ENCODE data around the gene XRCC5. TPM values are rescaled to one million over a fixed set of nuclear protein-coding genes. Genes with fewer than 3 reads are reported as not detected.

Gene XRCC5
- total and polyA plus RNA-seq, 10 of the 15 experiments (the other 5 are each of a cell fraction or from before 2014, with no cell fraction given): 259 to 815 (median 530) TPM

- no peak for TF ChIP-seq ATF2 (IDR thresholded peaks at IDR 0.05; ENCODE audit: low read length)
Observed at GRCh38 chr2:216164576-216164975, 55.4 kb downstream of the XRCC5 start (continued).

GRCh38 chr2:216165711-216166110 is 56.6 kb downstream of the XRCC5 start:
- ATAC-seq (no peak), FAIRE-seq (no peak), DNase-seq (ENCODE audit: low read depth, low spot score) (no peak)
- no peak overlapping the region for H3K27ac ChIP-seq (ENCODE audit: control insufficient read depth, insufficient read depth)
- no peak overlapping the region for H2AFZ ChIP-seq (ENCODE audit: control insufficient read depth, low read depth, low read length)
- H3K36me3 ChIP-seq (ENCODE audit: control insufficient read depth in 2 of 2, insufficient read depth in 2 of 2, low read length in 1 of 2): peaks cover 15 to 64% of the 10 kb centered on the region in 2 experiments
- no peak overlapping the region for H3K9ac ChIP-seq (ENCODE audit: control insufficient read depth, insufficient read depth, low read length)
- SMC1A ChIA-PET (ENCODE audit: uncharacterized antibody, unreplicated experiment): interaction anchor here (1.0 to 1.4 kb wide), 4 partner anchors 8 to 12 kb away, joined by 3 to 4 read pairs (median 4); no protein-coding TSS in a partner anchor
- no peaks in the 10 kb centered on the region for H4K20me1 ChIP-seq (ENCODE audit: control insufficient read depth, insufficient read depth)
- no TSS peak for BruUV-seq (replicated peaks)
- RAD21 ChIA-PET (ENCODE audit: unreplicated experiment): no interaction called here
- POLR2A ChIA-PET: no interaction called here
- H3K9me3 ChIP-seq (replicated peaks; ENCODE audit: control insufficient read depth, insufficient read depth, low read length): no peaks in the 10 kb centered on the region
- no peaks in the 10 kb centered on the region; the same call in 1 of the 2 replicates for H3K79me2 ChIP-seq (ENCODE audit: control insufficient read depth, insufficient read depth, low read length)
- in situ Hi-C loops (cut with MboI) (no loop called here), intact Hi-C loops (cut with micrococcal nuclease; ENCODE audit: unreplicated experiment) (no loop called here)
- no peaks in the 10 kb centered on the region for H3K4me1 ChIP-seq (ENCODE audit: control insufficient read depth, insufficient read depth, low read length)
- H3K27me3 ChIP-seq (replicated peaks in 1 of 2; ENCODE audit: control insufficient read depth in 2 of 2, insufficient read depth in 2 of 2, low read length in 1 of 2): no peaks in the 10 kb centered on the region
- no peak overlapping the region for H3K4me3 ChIP-seq
- TF ChIP-seq DPF2 (IDR thresholded peaks at IDR 0.05) (no peak), MTA2 (IDR thresholded peaks at IDR 0.05; ENCODE audit: low read depth) (no peak), BMI1 (IDR thresholded peaks at IDR 0.05; ENCODE audit: borderline replicate concordance) (no peak), JUNB (IDR thresholded peaks at IDR 0.05) (no peak), RFX5 (IDR thresholded peaks at IDR 0.05; ENCODE audit: low read depth, low read length) (no peak), CHD4 (IDR thresholded peaks at IDR 0.05) (no peak), SRF (IDR thresholded peaks at IDR 0.05; ENCODE audit: low read depth in 2 of 2, low read length in 2 of 2) (no peak), YY1 (IDR thresholded peaks at IDR 0.05; ENCODE audit: low read depth, low read length) (no peak), USF1 (IDR thresholded peaks at IDR 0.05; ENCODE audit: borderline replicate concordance, extremely low read length, insufficient read depth, low read depth, low read length) (no peak), PBX3 (IDR thresholded peaks at IDR 0.05; ENCODE audit: insufficient replicate concordance, low read depth, low read length) (no peak), SMC3 (IDR thresholded peaks at IDR 0.05; ENCODE audit: borderline replicate concordance, low read length) (no peak), E4F1 (IDR thresholded peaks at IDR 0.05; ENCODE audit: borderline replicate concordance, partially characterized antibody) (no peak), SIN3A (IDR thresholded peaks at IDR 0.05; ENCODE audit: low read depth, low read length) (no peak), SMAD5 (IDR thresholded peaks at IDR 0.05; ENCODE audit: low read depth) (no peak), EP300 (IDR thresholded peaks at IDR 0.05; ENCODE audit: borderline replicate concordance in 1 of 2, control insufficient read depth in 1 of 2, low read depth in 2 of 2, low read length in 2 of 2) (no peak), FOS (IDR thresholded peaks at IDR 0.05; ENCODE audit: borderline replicate concordance, extremely low read depth, insufficient read length) (no peak), ZNF217 (IDR thresholded peaks at IDR 0.05) (no peak)
- H3K4me2 ChIP-seq (ENCODE audit: control insufficient read depth, insufficient read depth): no peak overlapping the region
- 56% methylated on average over 4 of the region's 4 CpGs for WGBS (ENCODE audit: insufficient coverage, insufficient replicate concordance, low lambda C conversion rate, missing lambda C conversion rate)
- CTCF ChIA-PET: interaction anchor here (1.7 to 2.0 kb wide), 2 partner anchors 10 to 50 kb away, joined by 4 to 6 read pairs; no protein-coding TSS in a partner anchor

All from GM12878 (cell line).